ENCODE results near the gene ANKS1B. TPM values are rescaled to one million over a fixed set of nuclear protein-coding genes. Genes with fewer than 3 reads are reported as not detected.

ANKS1B gene
- total RNA-seq, 1 experiment from 2014 or later = 9.7 TPM

DNA sequence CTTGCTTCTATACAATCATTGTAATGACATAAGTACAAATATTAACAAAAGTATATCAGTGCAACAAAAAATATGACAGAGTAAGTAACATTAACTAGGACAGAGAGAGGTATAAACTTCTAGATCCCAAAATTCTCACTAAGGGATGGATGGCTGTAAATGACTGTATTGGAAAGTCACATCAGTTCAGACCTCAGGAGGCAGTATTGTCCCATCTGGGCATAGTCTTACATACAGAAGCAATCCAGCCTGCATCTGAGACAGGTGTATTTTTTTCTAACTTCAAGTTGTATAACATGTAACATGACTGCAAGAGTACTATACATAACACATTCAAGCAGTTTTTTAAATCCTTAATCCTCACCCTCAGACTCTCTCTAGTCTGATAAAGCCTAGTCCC is 238.2 kb downstream of the ANKS1B start:
- intact Hi-C loops (cut with micrococcal nuclease; ENCODE audit: unreplicated experiment) (no loop called here), in situ Hi-C loops (cut with HindIII; ENCODE audit: low pct_unique_long_range_greater_than_20kb, low sequenced_read_pairs) (no loop called here)
- H3K27ac ChIP-seq (ENCODE audit: low read length) = no peak overlapping the region
- H3K4me1 ChIP-seq (ENCODE audit: control insufficient read depth, insufficient read depth, low read length) = no peaks in the 10 kb centered on the region
- TF ChIP-seq, protein P1, sequence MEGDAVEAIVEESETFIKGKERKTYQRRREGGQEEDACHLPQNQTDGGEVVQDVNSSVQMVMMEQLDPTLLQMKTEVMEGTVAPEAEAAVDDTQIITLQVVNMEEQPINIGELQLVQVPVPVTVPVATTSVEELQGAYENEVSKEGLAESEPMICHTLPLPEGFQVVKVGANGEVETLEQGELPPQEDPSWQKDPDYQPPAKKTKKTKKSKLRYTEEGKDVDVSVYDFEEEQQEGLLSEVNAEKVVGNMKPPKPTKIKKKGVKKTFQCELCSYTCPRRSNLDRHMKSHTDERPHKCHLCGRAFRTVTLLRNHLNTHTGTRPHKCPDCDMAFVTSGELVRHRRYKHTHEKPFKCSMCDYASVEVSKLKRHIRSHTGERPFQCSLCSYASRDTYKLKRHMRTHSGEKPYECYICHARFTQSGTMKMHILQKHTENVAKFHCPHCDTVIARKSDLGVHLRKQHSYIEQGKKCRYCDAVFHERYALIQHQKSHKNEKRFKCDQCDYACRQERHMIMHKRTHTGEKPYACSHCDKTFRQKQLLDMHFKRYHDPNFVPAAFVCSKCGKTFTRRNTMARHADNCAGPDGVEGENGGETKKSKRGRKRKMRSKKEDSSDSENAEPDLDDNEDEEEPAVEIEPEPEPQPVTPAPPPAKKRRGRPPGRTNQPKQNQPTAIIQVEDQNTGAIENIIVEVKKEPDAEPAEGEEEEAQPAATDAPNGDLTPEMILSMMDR (IDR thresholded peaks at IDR 0.05) = peak; percentile 4; the same call in 1 of the 2 replicates
- TF ChIP-seq TCF7L2 (IDR thresholded peaks at IDR 0.05; ENCODE audit: low read depth, low read length) = no peak
- no peaks in the 10 kb centered on the region for H3K9me3 ChIP-seq (ENCODE audit: control insufficient read depth, insufficient read depth, low read depth, low read length)
- BruUV-seq (replicated peaks) = no TSS peak
- ATAC-seq = no peak
- H3K36me3 ChIP-seq (ENCODE audit: control insufficient read depth, insufficient read depth, low read length) = no peaks in the 10 kb centered on the region
- ChIA-PET CTCF (no interaction called here), POLR2A (no interaction called here)
- H3K4me3 ChIP-seq (ENCODE audit: low read depth in 2 of 2, low read length in 2 of 2) = no peak overlapping the region
- DNase-seq (ENCODE audit: low read depth, low spot score) = no peak
- H3K27me3 ChIP-seq (ENCODE audit: control insufficient read depth, insufficient read depth, low read length) = no peaks in the 10 kb centered on the region

DNA sequence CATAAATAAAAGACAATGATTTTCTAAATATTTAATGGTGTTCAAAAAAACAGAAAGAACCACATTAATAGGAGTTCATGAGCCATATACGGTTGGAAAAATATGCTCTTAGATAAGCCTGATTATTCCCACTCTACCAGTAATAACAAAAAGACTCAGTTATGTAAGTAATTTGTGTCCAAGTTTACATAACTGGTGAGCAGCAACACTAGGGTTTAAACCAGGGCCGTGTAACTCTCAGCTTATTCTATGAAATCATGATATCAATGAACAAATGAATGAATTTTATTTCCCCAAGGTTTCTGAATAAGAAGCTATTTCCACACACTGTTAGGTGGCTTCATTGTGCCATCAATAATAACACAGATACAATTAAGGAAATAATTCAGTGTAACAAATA is 238.8 kb downstream of the ANKS1B start:
- CTCF ChIA-PET = no interaction called here
- ATAC-seq (no peak), DNase-seq (ENCODE audit: low read depth, low spot score) (no peak)
- no peaks in the 10 kb centered on the region for H3K4me1 ChIP-seq (ENCODE audit: control insufficient read depth, insufficient read depth, low read length)
- POLR2A ChIA-PET = no interaction called here
- no peak overlapping the region for H3K27ac ChIP-seq (ENCODE audit: low read length)
- no TSS peak for BruUV-seq (replicated peaks)
- no peaks in the 10 kb centered on the region for H3K9me3 ChIP-seq (ENCODE audit: control insufficient read depth, insufficient read depth, low read depth, low read length)
- intact Hi-C loops (cut with micrococcal nuclease; ENCODE audit: unreplicated experiment) (no loop called here), in situ Hi-C loops (cut with HindIII; ENCODE audit: low pct_unique_long_range_greater_than_20kb, low sequenced_read_pairs) (no loop called here)
- TF ChIP-seq, protein P2, sequence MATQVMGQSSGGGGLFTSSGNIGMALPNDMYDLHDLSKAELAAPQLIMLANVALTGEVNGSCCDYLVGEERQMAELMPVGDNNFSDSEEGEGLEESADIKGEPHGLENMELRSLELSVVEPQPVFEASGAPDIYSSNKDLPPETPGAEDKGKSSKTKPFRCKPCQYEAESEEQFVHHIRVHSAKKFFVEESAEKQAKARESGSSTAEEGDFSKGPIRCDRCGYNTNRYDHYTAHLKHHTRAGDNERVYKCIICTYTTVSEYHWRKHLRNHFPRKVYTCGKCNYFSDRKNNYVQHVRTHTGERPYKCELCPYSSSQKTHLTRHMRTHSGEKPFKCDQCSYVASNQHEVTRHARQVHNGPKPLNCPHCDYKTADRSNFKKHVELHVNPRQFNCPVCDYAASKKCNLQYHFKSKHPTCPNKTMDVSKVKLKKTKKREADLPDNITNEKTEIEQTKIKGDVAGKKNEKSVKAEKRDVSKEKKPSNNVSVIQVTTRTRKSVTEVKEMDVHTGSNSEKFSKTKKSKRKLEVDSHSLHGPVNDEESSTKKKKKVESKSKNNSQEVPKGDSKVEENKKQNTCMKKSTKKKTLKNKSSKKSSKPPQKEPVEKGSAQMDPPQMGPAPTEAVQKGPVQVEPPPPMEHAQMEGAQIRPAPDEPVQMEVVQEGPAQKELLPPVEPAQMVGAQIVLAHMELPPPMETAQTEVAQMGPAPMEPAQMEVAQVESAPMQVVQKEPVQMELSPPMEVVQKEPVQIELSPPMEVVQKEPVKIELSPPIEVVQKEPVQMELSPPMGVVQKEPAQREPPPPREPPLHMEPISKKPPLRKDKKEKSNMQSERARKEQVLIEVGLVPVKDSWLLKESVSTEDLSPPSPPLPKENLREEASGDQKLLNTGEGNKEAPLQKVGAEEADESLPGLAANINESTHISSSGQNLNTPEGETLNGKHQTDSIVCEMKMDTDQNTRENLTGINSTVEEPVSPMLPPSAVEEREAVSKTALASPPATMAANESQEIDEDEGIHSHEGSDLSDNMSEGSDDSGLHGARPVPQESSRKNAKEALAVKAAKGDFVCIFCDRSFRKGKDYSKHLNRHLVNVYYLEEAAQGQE (IDR thresholded peaks at IDR 0.05; ENCODE audit: insufficient read depth in 1 of 2, low read depth in 2 of 2, low read length in 1 of 2) = no peak
- no peak for TF ChIP-seq POLR2AphosphoS5 (IDR thresholded peaks at IDR 0.05; ENCODE audit: low read depth, low read length)
- no peak for TF ChIP-seq TCF7L2 (IDR thresholded peaks at IDR 0.05; ENCODE audit: low read depth, low read length)
- no peak for TF ChIP-seq SIN3A (IDR thresholded peaks at IDR 0.05; ENCODE audit: borderline replicate concordance, insufficient read depth, low read depth, low read length)
- TF ChIP-seq, protein P1 (IDR thresholded peaks at IDR 0.05) = no peak
- H3K4me3 ChIP-seq (ENCODE audit: low read depth in 2 of 2, low read length in 2 of 2) = no peak overlapping the region
- H3K36me3 ChIP-seq (ENCODE audit: control insufficient read depth, insufficient read depth, low read length) = no peaks in the 10 kb centered on the region
- no peaks in the 10 kb centered on the region for H3K27me3 ChIP-seq (ENCODE audit: control insufficient read depth, insufficient read depth, low read length)

DNA sequence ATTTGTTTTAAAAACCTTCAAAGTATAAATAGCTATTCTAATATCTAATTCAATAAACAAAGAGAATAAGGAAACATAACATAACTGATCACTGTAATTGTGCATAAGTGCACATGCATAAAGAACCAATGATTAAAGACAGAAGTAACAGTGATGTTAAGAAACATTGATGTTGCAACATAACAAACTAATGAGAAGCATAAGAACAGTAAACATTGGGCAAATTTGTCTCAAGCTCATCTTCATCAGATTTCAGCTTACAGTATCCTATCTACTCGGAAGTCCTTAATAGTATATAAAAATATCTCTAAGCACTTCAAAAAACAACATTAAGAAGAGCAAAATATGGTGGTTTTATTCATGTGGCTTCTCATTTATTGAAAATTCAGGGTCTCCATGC is 239.6 kb downstream of the ANKS1B start:
- Histone ChIP-seq H3K27me3 (ENCODE audit: control insufficient read depth, insufficient read depth, low read length) (no peaks in the 10 kb centered on the region), H3K4me3 (ENCODE audit: low read depth in 2 of 2, low read length in 2 of 2) (no peak overlapping the region), H3K27ac (ENCODE audit: low read length) (no peak overlapping the region), H3K36me3 (ENCODE audit: control insufficient read depth, insufficient read depth, low read length) (no peaks in the 10 kb centered on the region), H3K4me1 (ENCODE audit: control insufficient read depth, insufficient read depth, low read length) (no peaks in the 10 kb centered on the region), H3K9me3 (ENCODE audit: control insufficient read depth, insufficient read depth, low read depth, low read length) (no peaks in the 10 kb centered on the region)
- ChIA-PET POLR2A (no interaction called here), CTCF (no interaction called here)
- TF ChIP-seq TCF7L2 (IDR thresholded peaks at IDR 0.05; ENCODE audit: low read depth, low read length) (no peak), POLR2AphosphoS5 (IDR thresholded peaks at IDR 0.05; ENCODE audit: low read depth, low read length) (no peak), SIN3A (IDR thresholded peaks at IDR 0.05; ENCODE audit: borderline replicate concordance, insufficient read depth, low read depth, low read length) (no peak)
- TF ChIP-seq, protein P2 (IDR thresholded peaks at IDR 0.05; ENCODE audit: insufficient read depth in 1 of 2, low read depth in 2 of 2, low read length in 1 of 2) = no peak
- TF ChIP-seq, protein P1 (IDR thresholded peaks at IDR 0.05) = no peak
- ATAC-seq (no peak), DNase-seq (ENCODE audit: low read depth, low spot score) (no peak)
- BruUV-seq (replicated peaks) = no TSS peak
- intact Hi-C loops (cut with micrococcal nuclease; ENCODE audit: unreplicated experiment) (no loop called here), in situ Hi-C loops (cut with HindIII; ENCODE audit: low pct_unique_long_range_greater_than_20kb, low sequenced_read_pairs) (no loop called here)
